ENCODE data around the gene B3GALT6.

- no peak for TF ChIP-seq EZH2 (optimal IDR thresholded peaks at IDR 0.05; ENCODE audit: low read depth, low read length)
- TF ChIP-seq EZH2phosphoT487 (IDR thresholded peaks at IDR 0.05; ENCODE audit: low read length): no peak
- TF ChIP-seq CTCF (IDR thresholded peaks at IDR 0.05; ENCODE audit: low read length): no peak; the same call in 1 of the 2 replicates
Measured at GRCh38 chr1:1230656-1231399, 1.2 kb upstream of the B3GALT6 start.
